Measurements from ENCODE around the gene PEX7.
"Not testable (repeated sequence)": the region's sequence is repeated elsewhere in the genome, so short reads cannot be mapped to it uniquely, and the experiment has no call there.

The PEX7 gene

GRCh38 chr6:136790411-136791295 is 31.7 kb upstream of the PEX7 start:
- no peak for DNase-seq (ENCODE audit: low spot score)

DNA sequence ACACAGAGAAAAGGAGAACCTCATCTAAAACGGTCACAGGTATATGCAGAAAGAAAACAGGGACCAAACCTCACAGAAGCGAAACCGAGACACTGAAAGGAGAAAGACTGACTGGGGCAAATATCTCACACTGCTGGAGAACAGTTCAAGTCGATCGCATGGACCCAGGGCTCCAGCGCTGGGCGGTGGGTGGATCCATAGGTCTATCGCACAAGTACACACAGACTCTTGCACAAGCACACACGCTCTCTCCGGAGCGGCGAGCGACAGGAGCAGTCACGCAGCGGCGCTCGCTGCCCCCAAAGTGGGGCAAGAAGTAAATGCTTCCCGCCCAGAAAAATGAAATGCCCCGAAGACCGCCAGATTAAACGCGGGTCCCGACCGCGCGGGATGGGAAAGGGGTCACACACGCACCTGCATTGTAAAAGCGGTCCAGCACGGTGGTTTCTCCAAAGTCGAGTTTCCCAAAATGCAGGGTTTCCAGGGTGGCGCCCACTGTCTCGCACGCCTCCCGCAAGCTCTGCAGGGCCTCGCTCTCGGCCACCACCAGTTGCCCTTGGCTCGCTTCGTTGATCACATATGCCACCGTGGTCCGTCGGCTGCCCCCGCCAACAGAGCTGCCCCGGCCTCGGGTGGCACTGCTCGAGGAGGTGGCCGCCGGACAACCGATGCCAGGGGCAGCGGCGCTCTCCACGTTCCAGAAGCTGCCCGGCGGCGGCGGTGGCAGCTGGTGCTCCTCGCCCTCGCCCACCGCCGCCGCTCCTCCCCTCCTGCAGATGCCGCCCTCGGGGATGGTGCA is 30.9 kb upstream of the PEX7 start:
- peak; percentile 30 for DNase-seq (ENCODE audit: low spot score)

DNA sequence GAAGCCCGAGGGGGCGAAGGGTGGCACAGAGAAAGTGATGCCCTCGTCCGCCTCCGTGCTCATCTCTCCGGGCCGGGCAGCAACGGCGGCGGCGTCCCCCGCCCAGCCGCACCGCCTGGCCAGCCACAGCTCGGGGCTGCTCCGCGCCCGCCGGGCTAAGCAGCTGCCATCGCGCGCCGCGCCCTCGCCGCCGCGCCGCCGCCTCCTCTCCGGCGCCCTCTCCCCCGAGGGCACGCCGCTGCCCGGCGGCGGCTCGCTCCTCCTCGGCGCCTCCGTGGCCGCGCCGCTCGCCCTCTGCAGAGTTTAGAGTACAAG is 30.3 kb upstream of the PEX7 start:
- DNase-seq (ENCODE audit: low spot score) = peak; percentile 70

DNA sequence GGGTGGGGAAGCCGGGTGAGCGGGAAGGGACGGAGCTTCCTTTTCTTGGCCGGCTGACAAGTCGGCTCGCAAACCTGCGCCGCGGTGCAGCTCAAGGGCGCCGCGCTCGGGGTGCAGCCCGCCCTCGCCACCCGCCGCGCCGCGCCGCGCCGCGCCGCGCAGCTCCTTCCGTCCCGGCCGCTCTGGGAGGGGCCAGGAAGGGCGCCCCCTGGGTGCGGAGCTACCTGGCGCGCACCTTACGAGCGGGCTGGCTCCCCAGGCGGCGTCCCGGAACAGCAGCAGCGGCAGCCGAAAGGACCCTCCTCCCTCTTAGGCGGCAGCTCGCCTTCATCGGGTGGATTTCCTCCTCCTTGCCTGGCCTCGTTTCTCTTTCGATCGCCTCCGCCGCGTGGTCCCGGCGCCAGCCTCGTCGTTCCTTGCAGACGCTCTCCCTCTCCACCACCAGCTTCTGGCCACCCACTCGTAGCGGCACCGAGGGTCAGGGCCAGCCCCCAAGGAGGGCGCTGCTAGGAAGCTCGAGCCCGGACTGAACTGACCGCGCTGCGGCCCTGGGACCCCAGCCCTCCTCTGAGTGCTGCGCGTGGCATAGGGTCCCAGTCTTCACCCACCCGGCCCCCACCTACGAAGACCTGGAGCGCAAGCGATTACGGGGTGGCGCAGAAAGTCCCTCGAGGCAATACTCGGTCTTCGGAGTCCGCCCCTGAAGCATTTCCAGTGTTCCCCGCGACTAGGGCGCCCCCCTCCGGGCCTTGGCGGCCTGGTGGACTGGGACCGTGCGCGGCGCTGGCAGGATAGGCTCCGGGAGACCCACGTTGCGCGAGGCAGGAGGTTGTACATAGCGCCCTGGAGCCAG is 29.8 kb upstream of the PEX7 start, which contains the start of gene MAP3K5:
Gene MAP3K5 (minus strand): TSS at position 68 of the 853 bp plus-strand sequence. CDS start 320 bp downstream, outside the sequence.
- peak; percentile 90 for DNase-seq (ENCODE audit: low spot score)

DNA sequence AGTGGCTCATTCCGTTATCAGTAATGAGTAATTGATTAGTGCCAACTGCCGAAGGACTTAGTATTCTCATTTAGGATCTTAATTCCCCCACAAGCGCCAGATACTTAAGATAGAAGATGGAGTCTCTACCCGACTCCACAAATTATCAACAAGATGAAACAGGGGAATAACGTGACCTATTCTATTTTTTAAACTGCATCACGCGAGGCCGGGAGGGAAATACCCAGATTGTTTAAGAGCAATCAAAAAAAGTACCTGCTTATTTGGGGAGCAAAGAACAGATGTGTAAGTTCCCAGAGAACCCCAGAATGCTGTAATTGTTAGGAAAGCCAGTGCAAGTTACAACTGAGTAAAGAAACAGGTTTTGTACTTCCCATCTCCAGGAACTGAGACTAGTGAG is 29.0 kb upstream of the PEX7 start:
- DNase-seq (ENCODE audit: low spot score) = no peak

DNA sequence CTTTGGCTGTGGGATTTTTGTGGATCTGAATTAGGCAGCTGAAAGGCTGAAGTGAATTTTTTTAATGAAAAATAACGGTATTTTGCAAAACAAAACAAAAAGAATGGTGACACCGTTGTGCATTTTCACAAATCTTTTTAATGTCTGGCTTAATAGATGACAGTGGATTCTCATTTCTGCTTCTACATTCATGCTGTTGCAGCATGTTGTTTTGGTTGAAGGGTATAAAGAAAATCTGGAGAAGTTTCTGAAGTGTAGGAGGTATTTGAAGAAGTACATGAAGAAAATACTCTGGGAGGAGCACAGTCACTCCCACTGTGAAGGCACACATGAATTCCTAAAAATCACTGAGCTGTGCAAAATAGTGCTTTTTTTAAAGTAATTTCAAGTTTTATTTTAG is 27.0 kb upstream of the PEX7 start:
- no peak for DNase-seq (ENCODE audit: low spot score)

DNA sequence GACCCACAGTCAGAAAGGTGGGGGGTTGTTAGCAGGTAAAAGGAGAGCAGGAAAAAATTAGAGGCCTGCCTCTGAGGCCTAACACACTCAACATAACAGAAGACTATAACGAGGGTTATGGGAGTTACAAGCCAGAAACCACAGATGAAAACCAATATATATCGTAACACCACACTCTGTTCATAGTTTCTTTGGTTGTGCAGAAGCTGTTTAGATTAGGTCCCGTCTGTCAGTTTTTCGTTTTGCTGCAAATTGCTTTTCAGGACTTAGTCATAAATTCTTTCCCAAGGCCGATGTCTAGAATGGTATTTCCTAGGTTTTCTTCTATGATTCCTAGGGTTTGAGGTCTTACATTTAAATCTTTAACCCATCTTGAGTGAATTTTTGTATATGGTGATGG is 26.4 kb upstream of the PEX7 start:
- no peak for DNase-seq (ENCODE audit: low spot score)

DNA sequence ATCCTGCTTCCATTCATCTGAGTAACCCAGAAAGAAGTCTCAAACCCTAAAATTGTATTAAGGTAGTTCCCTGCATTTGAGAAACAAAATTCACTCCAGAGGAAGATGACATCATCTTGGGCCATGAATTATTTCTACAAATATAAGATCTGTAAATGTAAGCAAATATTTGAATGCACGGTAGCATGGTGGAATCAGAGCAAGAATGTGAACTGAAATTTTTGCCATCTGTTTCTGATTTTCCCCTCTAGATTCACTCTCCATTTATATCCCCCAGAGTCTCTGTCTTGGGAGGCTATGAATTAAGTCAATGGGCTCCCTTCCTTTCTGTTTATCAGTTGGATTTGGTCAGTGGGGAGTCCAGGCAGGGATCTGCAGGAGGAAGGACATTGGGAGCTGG is 24.3 kb upstream of the PEX7 start:
- no peak for DNase-seq (ENCODE audit: low spot score)

GRCh38 chr6:136801581-136801980 is 20.8 kb upstream of the PEX7 start:
- no peak for DNase-seq (ENCODE audit: low spot score)

DNA sequence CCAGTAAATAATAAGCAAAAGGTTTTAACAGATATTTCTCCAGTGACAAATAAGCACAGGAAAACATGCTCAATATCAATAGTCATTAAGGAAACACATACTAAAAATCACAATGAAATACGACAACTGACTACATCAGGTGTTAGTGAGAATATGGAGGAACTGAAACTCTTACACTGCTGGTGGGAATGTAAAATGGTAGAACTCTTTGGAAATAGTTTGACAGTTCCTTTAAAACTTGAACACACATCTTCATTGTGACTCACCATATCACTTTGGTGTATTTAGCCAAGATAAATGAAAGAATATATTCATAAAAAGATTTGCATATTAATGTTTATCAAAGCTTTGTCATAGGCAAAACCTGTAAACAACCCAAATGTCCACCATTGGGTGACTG is 18.8 kb upstream of the PEX7 start:
- DNase-seq (ENCODE audit: low spot score) = no peak

- no peak for DNase-seq (ENCODE audit: low spot score)
Measured at GRCh38 chr6:136809091-136809860, 13.1 kb upstream of the PEX7 start.

- DNase-seq (ENCODE audit: low spot score) = no peak
Measured at GRCh38 chr6:136811272-136811671, 11.1 kb upstream of the PEX7 start.

GRCh38 chr6:136812174-136812573 is 10.2 kb upstream of the PEX7 start:
- DNase-seq (ENCODE audit: low spot score) = no peak

DNA sequence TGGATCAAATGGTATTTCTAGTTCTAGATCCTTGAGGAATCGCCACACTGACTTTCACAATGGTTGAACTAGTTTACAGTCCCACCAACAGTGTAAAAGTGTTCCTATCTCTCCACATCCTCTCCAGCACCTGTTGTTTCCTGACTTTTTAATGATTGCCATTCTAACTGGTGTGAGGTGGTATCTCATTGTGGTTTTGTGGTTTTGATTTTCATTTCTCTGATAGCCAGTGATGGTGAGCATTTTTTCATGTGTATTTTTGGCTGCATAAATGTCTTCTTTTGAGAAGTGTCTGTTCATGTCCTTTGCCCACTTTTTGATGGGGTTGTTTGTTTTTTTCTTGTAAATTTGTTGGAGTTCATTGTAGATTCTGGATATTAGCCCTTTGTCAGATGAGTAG is 6.8 kb upstream of the PEX7 start:
- DNase-seq (ENCODE audit: low spot score) = not testable (repeated sequence)

- DNase-seq (ENCODE audit: low spot score) = no peak
Measured at GRCh38 chr6:136816656-136817055, 5.7 kb upstream of the PEX7 start.

DNA sequence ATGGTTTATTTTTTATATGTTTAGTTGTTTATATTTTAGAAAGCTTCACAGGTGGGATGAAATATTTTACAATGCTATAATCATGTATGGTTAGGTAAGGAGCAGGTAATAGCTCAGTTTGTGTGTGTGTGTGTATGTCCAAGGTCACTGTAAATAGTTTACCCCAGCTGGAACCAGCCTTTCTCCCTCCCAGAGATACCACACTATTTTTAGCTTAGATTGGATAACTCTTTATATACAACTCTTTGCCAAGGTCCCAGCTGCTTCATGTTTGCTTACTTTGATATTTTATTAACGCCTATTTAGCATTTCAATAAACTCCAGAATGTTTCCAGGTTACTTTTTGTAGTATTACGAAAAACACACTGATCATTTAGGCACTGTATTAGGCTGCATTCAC is 1.8 kb upstream of the PEX7 start:
- DNase-seq (ENCODE audit: low spot score) = no peak

DNA sequence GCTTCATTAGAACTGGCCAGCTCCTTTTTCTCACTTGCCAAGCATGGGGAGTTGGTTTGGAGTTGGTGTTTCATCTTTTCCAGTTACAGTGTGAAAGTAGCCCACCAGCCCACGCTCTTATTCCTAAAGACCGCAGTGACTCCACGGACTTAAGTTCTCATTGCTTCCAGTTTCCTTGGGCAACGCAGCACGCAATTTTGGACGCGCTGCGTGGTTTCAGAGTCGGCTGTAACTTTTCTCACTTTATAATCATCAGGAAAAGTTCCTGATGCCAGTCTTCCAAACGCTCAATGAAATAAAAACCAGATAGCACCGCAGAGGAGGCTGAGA is 381 bp upstream of the PEX7 start:
- DNase-seq (ENCODE audit: low spot score) = peak; percentile 47

DNA sequence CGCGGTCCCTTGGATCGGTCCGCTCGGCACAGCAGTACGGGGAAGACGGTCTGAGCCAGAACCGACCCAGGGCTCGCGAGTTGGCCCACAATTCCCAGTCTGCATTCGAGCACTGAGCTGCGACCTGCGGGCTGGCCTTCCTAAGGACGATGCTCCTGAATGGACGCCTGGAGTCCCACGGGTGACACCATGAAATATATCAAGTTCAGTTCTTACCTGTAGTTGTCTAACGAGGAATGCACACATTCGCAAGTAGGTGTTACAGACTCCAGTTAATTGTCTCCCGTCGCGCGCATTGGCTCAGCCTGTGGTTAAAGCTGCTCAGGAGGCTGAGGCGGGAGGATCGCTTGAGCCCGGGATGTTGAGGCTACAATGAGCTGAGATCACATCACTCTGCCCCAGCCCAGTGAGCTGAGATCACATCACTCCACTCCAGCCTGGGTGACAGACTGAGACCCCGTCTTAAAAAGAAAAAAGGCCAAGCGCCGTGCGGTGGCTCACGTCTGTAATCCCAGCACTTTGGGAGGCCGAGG is 802 bp downstream of the PEX7 start:
- DNase-seq (ENCODE audit: low spot score) = no peak

DNA sequence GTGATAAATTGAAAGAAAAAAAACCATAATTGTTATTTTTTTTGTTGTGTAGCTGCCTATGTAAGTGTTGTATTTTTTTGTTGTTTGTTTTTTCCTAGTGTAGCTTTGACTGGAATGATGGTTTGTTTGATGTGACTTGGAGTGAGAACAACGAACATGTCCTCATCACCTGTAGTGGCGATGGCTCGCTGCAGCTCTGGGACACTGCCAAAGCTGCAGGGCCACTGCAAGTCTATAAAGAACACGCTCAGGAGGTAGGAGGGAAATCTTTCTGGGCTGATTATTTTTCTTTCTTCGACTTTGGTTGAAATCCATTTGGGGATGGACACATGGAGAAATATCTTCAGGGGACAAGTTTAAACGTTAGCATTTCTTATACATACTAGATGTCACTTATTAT is 3.8 kb downstream of the PEX7 start:
- no peak for DNase-seq (ENCODE audit: low spot score)

DNA sequence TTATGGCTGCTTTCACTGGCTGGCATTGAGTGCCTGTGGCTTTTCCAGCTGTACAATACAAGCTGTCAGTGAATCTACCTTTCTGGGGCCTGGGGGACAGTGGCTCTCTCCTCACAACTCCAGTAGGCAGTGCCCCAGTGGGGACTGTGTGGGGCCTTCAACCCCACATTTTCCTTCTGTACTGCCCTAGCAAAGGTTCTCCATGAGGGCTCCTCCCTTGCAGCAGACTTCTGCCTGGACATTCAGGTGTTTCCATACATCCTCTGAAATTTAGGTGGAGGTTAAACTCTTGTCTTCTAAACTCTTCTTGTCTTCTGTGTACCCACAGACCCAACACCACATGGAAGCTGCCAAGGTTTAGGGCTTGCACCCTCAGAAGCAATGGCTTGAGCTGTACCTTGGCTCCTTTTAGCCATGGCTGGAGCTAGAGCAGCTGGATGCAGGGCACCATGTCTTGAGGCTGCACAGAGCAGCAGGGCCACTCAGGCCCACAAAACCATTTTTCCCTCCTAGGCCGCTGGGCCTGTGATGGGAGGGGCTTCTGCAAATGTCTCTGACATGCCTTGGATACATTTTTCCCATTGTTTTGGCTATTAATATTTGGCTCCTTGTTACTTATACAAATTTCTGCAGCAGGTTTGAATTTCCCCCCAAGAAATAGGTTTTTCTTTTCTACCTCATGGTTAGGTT is 9.6 kb downstream of the PEX7 start:
- no peak for DNase-seq (ENCODE audit: low spot score)

Data from AG20443 (cell line).